Measurements from ENCODE around the gene AMPD2.

The AMPD2 gene

GRCh38 chr1:109652402-109652801 is 32.8 kb downstream of the AMPD2 start:
- ATAC-seq (ENCODE audit: low read depth) (peak; percentile 30; the same call in 1 of the 3 replicates), DNase-seq (ENCODE audit: low spot score) (no peak)
- Histone ChIP-seq H3K27ac (ENCODE audit: poor library complexity, severe bottlenecking) (peak overlapping the region; percentile 28), H3K4me3 (ENCODE audit: severe bottlenecking) (no peak overlapping the region), H3K9me3 (ENCODE audit: severe bottlenecking) (no peaks in the 10 kb centered on the region), H3K36me3 (ENCODE audit: low read depth) (no peaks in the 10 kb centered on the region), H3K4me1 (ENCODE audit: insufficient read depth, poor library complexity, severe bottlenecking) (peaks cover 40% of the 10 kb centered on the region), H3K27me3 (ENCODE audit: insufficient read depth, poor library complexity, severe bottlenecking) (no peaks in the 10 kb centered on the region)
- TF ChIP-seq CTCF (IDR thresholded peaks at IDR 0.05; ENCODE audit: poor library complexity, severe bottlenecking) = no peak

DNA sequence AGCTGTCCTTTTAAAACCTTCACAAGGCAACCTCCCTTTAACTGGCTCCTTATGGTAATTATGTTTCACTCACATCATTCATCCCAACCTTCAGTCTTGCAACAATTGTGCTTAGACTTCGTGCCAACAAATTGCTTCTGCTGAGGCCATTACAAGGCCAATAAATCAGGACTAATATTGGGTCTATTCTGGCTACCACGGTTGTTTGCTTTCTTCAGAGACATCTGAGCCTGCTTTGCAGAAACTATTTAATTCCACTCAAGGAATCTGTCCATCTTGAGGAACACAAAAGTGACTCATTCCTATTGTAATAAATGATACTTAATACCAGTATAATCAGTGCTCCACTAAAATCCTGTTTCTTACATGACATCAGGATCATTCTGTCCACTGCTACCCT is 33.7 kb downstream of the AMPD2 start:
- H3K27me3 ChIP-seq (ENCODE audit: insufficient read depth, poor library complexity, severe bottlenecking) = no peaks in the 10 kb centered on the region
- H3K4me3 ChIP-seq (ENCODE audit: severe bottlenecking) = no peak overlapping the region
- H3K9me3 ChIP-seq (ENCODE audit: severe bottlenecking) = no peaks in the 10 kb centered on the region
- H3K4me1 ChIP-seq (ENCODE audit: insufficient read depth, poor library complexity, severe bottlenecking) = peaks cover 40% of the 10 kb centered on the region
- no peaks in the 10 kb centered on the region for H3K36me3 ChIP-seq (ENCODE audit: low read depth)
- TF ChIP-seq CTCF (IDR thresholded peaks at IDR 0.05; ENCODE audit: poor library complexity, severe bottlenecking) = no peak
- DNase-seq (ENCODE audit: low spot score) (no peak), ATAC-seq (ENCODE audit: low read depth) (peak; percentile 8; the same call in 1 of the 3 replicates)
- H3K27ac ChIP-seq (ENCODE audit: poor library complexity, severe bottlenecking) = peak overlapping the region; percentile 28

GRCh38 chr1:109654519-109654918 is 34.9 kb downstream of the AMPD2 start:
- no peaks in the 10 kb centered on the region for H3K27me3 ChIP-seq (ENCODE audit: insufficient read depth, poor library complexity, severe bottlenecking)
- TF ChIP-seq CTCF (IDR thresholded peaks at IDR 0.05; ENCODE audit: poor library complexity, severe bottlenecking) = no peak
- no peaks in the 10 kb centered on the region for H3K9me3 ChIP-seq (ENCODE audit: severe bottlenecking)
- no peak overlapping the region for H3K4me3 ChIP-seq (ENCODE audit: severe bottlenecking)
- DNase-seq (ENCODE audit: low spot score) (no peak), ATAC-seq (ENCODE audit: low read depth) (no peak)
- H3K36me3 ChIP-seq (ENCODE audit: low read depth) = no peaks in the 10 kb centered on the region
- no peak overlapping the region for H3K27ac ChIP-seq (ENCODE audit: poor library complexity, severe bottlenecking)
- peaks cover 40% of the 10 kb centered on the region for H3K4me1 ChIP-seq (ENCODE audit: insufficient read depth, poor library complexity, severe bottlenecking)

DNA sequence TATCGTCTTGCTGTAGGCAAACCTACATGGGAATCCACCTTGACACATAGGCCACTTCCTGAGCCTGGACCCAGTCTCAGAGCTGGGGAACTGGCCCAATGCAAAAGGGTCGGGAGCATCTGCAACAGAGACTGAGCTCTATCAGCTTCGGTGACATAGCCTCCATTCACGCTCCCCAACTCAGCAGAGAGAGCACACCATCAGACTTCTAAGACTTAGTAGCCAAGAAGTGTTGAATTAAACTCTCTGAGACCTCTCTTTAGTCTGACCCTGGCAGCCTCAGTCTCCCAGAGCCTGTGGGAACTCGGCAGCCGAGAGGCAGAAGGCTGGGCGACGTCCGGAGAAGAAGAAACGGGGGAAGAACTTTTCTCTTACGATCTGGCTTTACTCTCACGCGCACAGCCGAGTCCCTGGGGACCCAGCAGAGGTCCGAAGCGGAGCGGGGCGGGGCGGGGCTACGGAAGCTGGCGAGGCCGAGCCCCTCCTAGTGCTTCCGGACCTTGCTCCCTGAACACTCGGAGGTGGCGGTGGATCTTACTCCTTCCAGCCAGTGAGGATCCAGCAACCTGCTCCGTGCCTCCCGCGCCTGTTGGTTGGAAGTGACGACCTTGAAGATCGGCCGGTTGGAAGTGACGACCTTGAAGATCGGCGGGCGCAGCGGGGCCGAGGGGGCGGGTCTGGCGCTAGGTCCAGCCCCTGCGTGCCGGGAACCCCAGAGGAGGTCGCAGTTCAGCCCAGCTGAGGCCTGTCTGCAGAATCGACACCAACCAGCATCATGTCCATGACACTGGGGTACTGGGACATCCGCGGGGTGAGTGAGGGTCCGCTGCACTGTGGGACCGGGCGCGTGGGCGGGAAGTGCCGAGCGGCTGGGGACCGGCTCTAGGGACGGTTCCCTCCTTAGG is 36.2 kb downstream of the AMPD2 start, which contains the start of gene GSTM4:
GSTM4 (plus strand) TSS at position 485 of the 905 bp plus-strand sequence; CDS start at position 776, 291 bp downstream.
- Histone ChIP-seq H3K4me3 (ENCODE audit: severe bottlenecking) (peak within 1 kb of the TSS; percentile 50), H3K27me3 (ENCODE audit: insufficient read depth, poor library complexity, severe bottlenecking) (no peaks in the 10 kb centered on the region), H3K27ac (ENCODE audit: poor library complexity, severe bottlenecking) (no peak within 1 kb of the TSS), H3K36me3 (ENCODE audit: low read depth) (no peaks in the 10 kb centered on the region), H3K9me3 (ENCODE audit: severe bottlenecking) (no peaks in the 10 kb centered on the region), H3K4me1 (ENCODE audit: insufficient read depth, poor library complexity, severe bottlenecking) (peaks cover 30% of the 10 kb centered on the region)
- DNase-seq (ENCODE audit: low spot score) (no peak), ATAC-seq (ENCODE audit: low read depth) (peak; percentile 82)
- TF ChIP-seq CTCF (IDR thresholded peaks at IDR 0.05; ENCODE audit: poor library complexity, severe bottlenecking) = no peak

GRCh38 chr1:109657395-109657794 is 37.8 kb downstream of the AMPD2 start:
- H3K4me3 ChIP-seq (ENCODE audit: severe bottlenecking) = no peak overlapping the region
- no peak for ATAC-seq (ENCODE audit: low read depth)
- peaks cover 20% of the 10 kb centered on the region for H3K4me1 ChIP-seq (ENCODE audit: insufficient read depth, poor library complexity, severe bottlenecking)

More at GRCh38 chr1:109657395-109657794, 37.8 kb downstream of the AMPD2 start:
- Histone ChIP-seq H3K36me3 (ENCODE audit: low read depth) (no peaks in the 10 kb centered on the region), H3K9me3 (ENCODE audit: severe bottlenecking) (no peaks in the 10 kb centered on the region), H3K27me3 (ENCODE audit: insufficient read depth, poor library complexity, severe bottlenecking) (no peaks in the 10 kb centered on the region), H3K27ac (ENCODE audit: poor library complexity, severe bottlenecking) (no peak overlapping the region)
- DNase-seq (ENCODE audit: low spot score) = no peak
- TF ChIP-seq CTCF (IDR thresholded peaks at IDR 0.05; ENCODE audit: poor library complexity, severe bottlenecking) = no peak

Measured in RWPE2 (cell line).